DMS 273 treated with DMSO at 0.1 percent for 48 hours (cell line): ENCODE results near the gene PDHA2.
"Not testable (repeated sequence)": the region's sequence is repeated elsewhere in the genome, so short reads cannot be mapped to it uniquely, and the experiment has no call there.

ENCODE experiments used
- DNase-seq: peaks from one replicate; lab custom pipeline; 2025; lab: John Stamatoyannopoulos, UW

PDHA2 gene

DNA sequence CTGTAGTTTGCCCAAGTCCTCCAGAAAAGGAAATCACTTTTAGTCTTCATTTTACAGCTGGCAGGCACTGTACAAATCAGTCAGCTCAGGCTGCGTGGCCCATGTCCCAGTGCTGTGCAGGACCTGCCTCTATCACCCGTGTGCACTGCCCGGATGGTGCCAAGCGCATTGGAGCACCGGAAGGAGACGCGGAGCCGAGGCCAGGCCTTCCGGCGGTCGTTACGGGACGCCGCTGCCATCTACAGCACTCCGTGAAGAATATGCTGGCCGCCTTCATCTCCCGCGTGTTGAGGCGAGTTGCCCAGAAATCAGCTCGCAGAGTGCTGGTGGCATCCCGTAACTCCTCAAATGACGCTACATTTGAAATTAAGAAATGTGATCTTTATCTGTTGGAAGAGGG, at the start of gene PDHA2:
Gene PDHA2 (plus strand): TSS at position 203 of the 400 bp plus-strand sequence. CDS start 58 bp downstream, at position 261.
- no peak for DNase-seq

DNA sequence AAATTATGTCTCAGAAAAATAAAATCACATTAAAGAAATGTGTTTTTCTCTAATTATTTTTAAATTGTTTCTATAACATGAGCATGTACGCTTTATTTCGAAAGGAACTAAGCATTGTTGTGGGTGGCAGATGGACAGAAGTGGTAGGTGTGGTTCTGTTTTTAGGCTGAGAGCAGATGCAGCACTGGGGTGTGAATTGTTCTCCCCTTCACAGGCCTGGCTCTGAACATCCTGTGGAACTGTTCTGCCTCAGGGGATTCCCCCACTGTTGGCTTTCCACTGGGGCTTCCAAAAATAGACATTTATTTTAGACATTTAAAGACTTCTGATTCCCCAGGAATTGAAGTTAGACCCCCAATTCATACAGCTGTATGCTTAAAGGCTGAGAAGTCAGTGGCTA, 41.9 kb upstream of the PDHA2 start:
- no peak for DNase-seq

DNA sequence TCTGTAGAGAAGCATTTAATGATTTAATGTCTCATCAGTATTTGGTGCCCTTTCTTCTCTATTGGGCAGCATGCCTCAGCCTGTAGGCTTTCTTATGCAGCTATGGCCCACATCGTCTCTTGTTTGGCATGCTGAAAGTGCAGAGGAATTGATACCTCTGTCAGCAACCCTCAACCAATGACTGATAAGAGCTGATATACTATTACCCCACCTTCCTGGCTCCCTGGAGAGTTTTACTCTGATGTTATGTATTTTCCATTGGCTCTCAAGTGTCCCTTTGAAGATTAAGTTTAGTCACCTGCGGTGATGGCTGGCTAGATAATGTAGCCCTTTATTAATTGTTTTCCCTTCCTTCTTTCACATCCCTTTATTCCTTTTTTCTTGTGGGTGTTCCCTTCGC, 41.2 kb upstream of the PDHA2 start:
- DNase-seq: no peak

DNA sequence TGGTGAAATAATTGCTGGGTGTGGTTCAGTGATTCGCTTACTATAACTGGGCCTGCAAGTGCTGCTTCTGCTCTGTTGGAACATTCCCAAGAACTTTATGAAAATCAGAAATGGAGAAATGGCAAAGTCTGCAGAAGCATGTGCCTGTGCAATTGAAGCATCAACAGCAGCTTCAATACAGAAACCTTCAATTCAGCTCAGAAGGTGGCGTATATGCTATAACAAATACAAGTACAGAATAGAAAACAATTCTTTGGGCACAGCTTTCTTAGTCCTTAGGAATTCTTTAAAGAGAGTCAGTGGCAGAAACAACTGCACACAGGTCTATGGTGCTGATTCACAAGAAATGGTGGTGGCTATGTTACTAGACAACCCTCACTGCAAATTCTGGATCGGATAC, 18.0 kb upstream of the PDHA2 start:
- no peak for DNase-seq

DNA sequence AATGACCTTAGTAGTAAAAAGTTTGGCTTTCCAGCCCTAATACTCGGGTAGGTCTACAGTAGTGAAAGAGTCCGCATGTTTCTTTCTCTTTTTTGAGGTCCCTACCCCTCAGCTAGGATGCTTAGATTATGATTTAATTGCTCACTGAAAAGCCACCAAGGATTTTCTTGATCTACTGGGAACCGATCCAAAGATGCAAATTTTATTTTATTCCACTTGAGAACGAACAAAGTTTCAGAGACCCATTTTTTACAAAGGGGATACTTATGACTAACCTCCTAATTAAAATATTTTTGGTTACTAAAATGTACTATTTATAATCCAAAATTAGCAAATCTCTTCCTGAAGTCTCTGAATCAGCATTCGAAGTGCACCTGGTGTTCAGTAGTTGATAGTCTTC, 14.3 kb upstream of the PDHA2 start:
- no peak for DNase-seq

DNA sequence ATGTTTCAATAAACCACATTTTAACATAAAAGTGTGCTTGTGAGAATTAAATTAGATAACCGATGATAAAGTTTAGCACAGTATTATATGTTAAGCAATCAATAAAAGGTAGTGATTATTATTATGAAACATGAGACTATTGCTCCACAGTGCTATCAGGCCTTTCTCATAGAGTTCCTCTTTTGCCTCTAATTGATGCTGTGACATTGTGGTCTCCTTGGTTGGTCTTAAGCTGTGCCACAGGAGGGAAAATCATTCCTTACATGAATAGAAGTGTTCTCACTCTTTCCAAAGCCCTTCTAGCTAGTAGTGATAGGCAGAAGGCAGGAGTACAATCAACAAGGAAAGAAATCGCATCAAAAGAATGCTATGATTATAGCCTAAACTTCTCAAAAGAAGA, 9.2 kb upstream of the PDHA2 start:
- no peak for DNase-seq

DNA sequence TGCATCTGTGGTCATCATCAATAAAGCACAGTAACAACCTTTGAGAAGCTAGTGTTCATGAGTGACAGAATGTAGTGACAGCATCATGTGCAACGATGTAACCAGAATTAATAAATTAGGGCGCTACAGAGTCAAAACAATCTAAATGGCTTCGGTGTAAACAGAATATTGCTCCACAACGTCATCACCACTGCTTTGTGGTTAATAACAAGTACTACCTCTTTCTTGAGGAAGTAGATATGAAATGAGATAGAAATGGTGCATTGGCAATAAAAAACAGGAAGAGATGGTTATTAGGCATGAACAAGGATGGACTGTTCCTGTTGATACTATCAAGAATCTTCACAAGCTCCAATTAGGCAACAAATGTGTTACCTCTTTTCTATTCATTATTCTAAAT, 8.7 kb upstream of the PDHA2 start:
- DNase-seq: no peak

DNA sequence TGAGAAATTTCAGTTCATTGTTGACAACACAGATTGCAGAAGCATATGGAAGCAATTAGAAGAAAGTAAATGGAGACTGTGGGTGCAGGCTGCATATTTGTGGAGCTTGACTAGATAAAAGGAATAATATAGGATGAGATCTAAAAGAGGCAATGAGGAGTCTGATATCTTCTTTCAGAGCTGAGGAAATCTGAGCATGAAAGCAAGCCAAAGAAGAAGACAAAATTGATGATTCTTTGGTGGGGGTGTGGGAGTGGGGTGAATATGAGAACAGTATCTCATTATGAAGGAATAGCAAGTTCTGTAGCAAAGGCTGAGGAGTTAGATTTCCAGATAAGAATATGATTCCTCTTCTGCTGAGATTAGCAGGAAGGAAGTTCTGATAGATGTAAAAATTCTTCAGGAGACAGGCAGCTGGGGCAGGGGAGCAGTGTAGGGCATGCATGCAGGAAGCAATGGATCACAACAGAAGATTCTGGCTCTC, 6.1 kb upstream of the PDHA2 start:
- no peak for DNase-seq

DNA sequence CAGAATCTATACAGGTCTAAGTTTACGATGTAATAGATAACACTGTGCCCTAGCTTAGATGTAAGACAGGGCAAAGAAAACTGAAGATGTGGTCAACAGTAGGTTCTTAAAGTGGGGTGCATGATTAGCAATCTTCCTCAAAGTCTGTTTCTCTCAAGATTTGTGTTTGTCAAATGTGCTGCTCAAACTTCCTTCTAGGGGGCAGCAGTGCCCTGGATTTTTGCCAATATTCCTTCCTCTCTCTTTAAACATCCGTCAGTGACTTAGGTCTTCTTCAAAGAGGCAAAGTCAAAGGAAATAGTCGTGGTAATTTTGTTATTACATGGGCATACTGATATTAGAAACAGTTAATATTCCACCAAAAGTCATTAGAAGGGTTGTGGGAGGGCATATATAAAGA, 4.2 kb upstream of the PDHA2 start:
- no peak for DNase-seq

DNA sequence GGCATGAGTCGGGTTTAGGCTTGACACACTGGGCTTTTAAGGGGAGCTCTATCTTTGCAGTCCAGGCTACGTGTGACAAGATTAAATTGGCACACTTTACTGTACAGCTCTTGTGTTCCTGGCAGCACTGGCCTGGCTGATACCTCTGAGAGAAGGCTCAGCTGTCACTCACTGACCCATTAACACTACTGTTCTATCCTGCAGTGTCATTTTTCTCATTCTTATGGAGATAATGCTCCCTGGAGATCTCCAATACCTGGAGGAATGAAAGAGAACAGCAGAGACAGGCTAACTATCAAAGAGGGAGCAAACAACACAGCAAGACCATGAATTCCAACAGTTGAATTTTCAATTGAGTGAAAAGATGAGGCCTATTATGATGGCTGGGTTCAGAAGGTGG, 1.7 kb upstream of the PDHA2 start:
- DNase-seq: no peak

DNA sequence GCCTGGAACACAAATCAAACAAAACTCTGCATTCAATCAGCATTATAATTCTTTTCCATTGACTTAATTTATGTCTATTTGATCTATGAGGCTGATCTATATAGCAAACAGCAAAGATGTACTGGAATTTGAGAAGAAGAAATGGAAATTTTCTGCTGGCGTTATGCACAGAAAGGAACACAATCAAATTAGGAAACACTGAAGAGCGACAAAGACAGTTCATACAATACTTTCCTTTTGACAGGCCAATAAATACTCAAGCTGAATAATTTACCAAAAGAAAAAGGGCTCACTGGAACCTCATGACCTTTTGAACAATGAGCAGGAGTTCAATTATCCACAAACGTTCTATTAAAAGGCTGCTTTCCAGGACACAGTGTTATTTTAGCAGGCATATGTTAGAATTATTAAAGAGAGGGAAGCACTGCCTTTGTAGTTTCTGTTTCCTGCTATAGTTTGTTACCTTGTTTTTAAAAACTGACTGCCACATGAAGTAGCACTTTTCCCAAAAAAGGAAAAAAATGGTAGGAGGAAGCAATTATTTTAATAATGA, 8.1 kb downstream of the PDHA2 start:
- DNase-seq: no peak

DNA sequence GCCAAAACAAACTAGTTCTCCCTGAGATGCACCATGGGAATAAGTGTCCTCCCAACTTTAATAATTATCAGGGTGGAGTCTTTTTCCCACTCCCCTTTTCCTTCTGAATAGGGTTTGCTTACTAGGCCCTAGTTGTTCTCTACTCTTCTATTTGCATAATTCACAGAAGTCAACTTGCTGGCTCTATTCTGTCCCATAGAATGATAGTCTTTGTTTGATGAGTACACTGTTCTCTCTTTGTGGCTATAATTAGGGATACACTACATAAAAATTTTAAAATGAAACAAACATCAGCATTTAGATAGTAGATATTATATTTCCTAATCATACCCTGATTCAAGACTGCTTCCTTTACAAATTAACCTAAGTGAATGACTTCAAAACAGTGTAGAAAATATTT, 10.3 kb downstream of the PDHA2 start:
- DNase-seq: no peak

DNA sequence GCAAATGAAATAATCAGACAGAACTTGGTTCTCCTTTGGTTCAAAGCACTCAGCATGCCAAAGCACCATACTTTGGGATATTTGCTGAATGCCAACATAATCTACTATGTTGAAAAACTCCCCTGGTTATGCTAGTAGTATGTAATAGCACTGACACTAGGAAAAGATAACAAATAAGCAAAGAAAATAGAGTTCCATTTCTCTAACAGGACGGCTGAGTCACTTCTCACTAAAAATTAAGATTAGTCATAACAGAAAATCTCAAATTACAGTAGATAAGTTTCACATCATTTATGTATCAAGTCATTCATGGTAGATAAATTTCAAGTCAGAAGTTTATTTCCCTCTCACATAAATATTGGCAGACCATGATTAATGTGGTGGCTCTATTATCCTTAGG, 17.9 kb downstream of the PDHA2 start:
- DNase-seq: no peak

DNA sequence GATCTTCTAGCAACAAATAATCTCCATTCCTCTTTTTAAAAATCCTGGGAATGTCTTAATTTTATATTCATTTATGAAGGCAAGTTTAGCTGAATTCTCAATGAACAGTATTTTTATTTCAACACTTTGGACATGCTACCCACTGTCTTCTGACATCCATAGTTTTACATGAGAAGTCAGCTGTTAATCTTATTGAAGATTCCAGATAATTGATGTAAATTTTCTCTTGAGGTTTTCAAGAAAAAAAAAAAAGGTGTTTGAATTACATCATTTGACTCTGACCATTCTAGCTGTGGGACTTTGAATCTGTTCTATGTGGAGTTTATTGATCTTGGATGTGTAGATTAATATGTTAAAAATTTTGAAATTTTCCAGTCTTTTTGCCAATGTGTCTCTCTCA, 28.0 kb downstream of the PDHA2 start:
- no peak for DNase-seq

DNA sequence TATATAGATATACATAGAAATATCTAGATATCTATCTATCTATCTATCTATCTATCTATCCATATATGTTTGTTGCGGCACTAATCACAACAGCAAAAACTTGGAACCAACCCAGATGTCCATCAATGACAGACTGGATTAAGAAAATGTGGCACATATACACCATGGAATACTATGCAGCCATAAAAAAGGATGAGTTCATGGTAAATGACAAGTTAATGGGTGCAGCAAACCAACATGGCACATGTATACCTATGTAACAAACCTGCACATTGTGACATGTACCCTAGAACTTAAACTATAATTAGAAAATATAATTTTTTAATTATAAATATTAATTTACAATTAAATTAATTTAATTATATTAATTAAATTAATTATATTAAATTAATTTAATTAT, 29.5 kb downstream of the PDHA2 start:
- DNase-seq: not testable (repeated sequence)

DNA sequence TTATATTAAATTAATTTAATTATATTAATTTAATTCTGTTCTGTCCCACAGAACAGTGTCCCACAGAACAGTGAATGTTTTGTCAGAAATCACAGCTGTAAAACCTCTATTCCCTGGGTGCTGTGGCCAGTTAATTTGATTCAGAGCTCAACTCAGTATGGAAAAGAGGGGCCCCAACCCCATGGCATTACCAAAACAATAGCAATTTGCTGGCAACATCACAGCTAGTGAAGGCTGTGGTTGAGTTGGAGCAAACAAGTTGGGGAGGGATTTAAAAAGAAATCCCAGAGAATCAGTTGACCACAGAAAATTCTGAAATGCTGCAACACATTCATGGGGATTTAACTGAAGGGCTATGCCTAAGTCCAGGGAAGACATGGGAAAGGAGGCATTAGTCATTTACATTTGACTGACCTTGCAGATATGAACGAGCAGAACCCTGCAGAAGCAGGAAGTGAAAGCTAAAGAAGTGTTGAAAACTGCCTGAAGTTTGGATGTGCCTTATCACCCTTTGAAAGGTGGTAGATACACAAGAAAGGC, 30.1 kb downstream of the PDHA2 start:
- DNase-seq: no peak

DNA sequence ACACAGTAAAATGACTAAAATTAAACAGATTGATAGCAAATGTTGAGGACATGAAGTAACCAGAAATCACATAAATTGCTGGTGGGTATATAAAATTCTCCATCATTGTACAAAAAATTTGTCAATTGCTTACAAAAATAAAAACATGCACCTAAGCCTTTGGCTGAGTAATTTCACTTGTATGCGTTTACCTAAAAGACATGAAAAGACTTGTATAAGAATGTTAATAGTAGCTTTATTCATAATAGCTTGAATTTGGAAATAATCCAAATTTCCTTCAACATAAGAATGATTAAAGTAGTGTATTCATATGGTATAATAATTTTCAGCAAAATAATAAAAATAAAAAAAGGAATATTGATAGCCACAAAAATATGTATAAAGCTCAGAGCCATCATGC, 37.7 kb downstream of the PDHA2 start:
- no peak for DNase-seq

DNA sequence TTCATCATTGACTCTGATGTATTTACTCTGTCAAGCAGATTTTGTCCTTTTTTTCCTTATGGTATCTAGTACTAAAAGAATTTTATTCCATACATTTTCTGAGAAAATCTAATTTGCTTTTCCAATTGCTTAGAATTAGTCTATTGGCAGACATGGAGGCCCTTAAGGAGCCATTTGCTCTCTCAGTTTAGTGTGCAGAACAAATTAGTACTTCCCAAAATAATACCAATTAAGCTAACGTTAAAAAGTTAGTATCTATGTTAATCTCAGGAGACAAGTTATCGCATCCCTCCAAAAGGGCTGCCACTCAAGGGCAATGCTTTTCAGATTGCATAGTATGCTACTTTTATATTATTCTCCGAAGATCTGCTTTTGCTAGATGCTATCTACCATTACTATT, 47.7 kb downstream of the PDHA2 start:
- no peak for DNase-seq

DNA sequence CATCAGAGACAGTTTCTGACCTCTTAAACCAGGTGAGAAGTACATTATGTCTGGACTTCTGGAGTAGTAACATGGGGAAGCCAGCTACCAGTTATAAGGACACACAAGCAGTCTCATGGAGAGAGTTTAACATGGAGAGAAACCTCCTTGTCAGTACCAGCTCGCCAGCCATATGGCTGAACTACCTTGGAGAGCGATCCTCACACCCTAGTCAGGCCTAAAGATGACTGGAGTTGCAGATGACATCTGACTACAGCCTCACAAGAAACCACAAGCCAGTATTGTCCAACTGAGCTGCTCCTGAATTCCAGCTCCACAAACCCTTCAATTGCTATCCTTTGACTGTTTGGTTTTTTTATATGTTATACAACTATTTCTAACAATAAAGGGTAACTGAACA, 49.8 kb downstream of the PDHA2 start:
- no peak for DNase-seq
